Measurements from ENCODE around the gene PMVK. TPM values are rescaled to one million over a fixed set of nuclear protein-coding genes. Genes with fewer than 3 reads are reported as not detected.

The PMVK gene
- total and polyA plus RNA-seq, 2 donors (not counting 1 experiment from before 2014, with no cell fraction given), result 10.1 to 25.1 TPM

GRCh38 chr1:154940651-154941194 is 4.2 kb upstream of the PMVK start:
- TF ChIP-seq, protein P1, sequence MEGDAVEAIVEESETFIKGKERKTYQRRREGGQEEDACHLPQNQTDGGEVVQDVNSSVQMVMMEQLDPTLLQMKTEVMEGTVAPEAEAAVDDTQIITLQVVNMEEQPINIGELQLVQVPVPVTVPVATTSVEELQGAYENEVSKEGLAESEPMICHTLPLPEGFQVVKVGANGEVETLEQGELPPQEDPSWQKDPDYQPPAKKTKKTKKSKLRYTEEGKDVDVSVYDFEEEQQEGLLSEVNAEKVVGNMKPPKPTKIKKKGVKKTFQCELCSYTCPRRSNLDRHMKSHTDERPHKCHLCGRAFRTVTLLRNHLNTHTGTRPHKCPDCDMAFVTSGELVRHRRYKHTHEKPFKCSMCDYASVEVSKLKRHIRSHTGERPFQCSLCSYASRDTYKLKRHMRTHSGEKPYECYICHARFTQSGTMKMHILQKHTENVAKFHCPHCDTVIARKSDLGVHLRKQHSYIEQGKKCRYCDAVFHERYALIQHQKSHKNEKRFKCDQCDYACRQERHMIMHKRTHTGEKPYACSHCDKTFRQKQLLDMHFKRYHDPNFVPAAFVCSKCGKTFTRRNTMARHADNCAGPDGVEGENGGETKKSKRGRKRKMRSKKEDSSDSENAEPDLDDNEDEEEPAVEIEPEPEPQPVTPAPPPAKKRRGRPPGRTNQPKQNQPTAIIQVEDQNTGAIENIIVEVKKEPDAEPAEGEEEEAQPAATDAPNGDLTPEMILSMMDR (conservative IDR thresholded peaks at IDR 0.05 in 1 of 2, IDR thresholded peaks at IDR 0.05 in 1 of 2; ENCODE audit: low read depth in 1 of 2, low read length in 2 of 2), result no peak
- TF ChIP-seq EZH2 (IDR thresholded peaks at IDR 0.05; ENCODE audit: low read length, missing control alignments), result no peak
- no peak overlapping the region for H3K9ac ChIP-seq (ENCODE audit: insufficient read depth, low read length)
- no peak overlapping the region for H3K4me2 ChIP-seq (ENCODE audit: extremely low read depth, insufficient read depth, low read length)
- no peaks in the 10 kb centered on the region for H3K36me3 ChIP-seq (ENCODE audit: control insufficient read depth, insufficient read depth, low read length)
- peaks cover 2% of the 10 kb centered on the region for H3K4me1 ChIP-seq (ENCODE audit: control insufficient read depth, extremely low read depth, insufficient read depth, low read length)
- no peaks in the 10 kb centered on the region for H3K9me3 ChIP-seq (ENCODE audit: control insufficient read depth, insufficient read depth, low read depth, low read length)
- no peak overlapping the region for H3K27ac ChIP-seq (ENCODE audit: insufficient read depth, low read length)
- H3K27me3 ChIP-seq (ENCODE audit: control insufficient read depth, insufficient read depth, low read length), result no peaks in the 10 kb centered on the region
- no peak overlapping the region for H3K4me3 ChIP-seq (replicated peaks in 1 of 4; ENCODE audit: control extremely low read depth in 1 of 4, insufficient read depth in 1 of 4, low read depth in 3 of 4, low read length in 4 of 4)
- H4K20me1 ChIP-seq (ENCODE audit: control insufficient read depth, extremely low read depth, insufficient read depth, low read length), result no peaks in the 10 kb centered on the region
- H2AFZ ChIP-seq (ENCODE audit: low read length), result no peak overlapping the region
- peaks cover 2% of the 10 kb centered on the region for H3K79me2 ChIP-seq (ENCODE audit: control insufficient read depth, insufficient read depth, low read length)
- DNase-seq (ENCODE audit: low read depth in 2 of 2), result no peak

GRCh38 chr1:154940213-154940560 is 3.7 kb upstream of the PMVK start:
- H3K27me3 ChIP-seq (ENCODE audit: control insufficient read depth, insufficient read depth, low read length), result no peaks in the 10 kb centered on the region
- no peak for TF ChIP-seq EZH2 (IDR thresholded peaks at IDR 0.05; ENCODE audit: low read length, missing control alignments)
- TF ChIP-seq, protein P1 (conservative IDR thresholded peaks at IDR 0.05 in 1 of 2, IDR thresholded peaks at IDR 0.05 in 1 of 2; ENCODE audit: low read depth in 1 of 2, low read length in 2 of 2), result no peak
- H3K27ac ChIP-seq (ENCODE audit: insufficient read depth, low read length), result no peak overlapping the region
- no peak overlapping the region for H3K4me3 ChIP-seq (replicated peaks in 1 of 4; ENCODE audit: control extremely low read depth in 1 of 4, insufficient read depth in 1 of 4, low read depth in 3 of 4, low read length in 4 of 4)
- no peaks in the 10 kb centered on the region for H3K36me3 ChIP-seq (ENCODE audit: control insufficient read depth, insufficient read depth, low read length)
- no peak for DNase-seq (ENCODE audit: low read depth in 2 of 2)
- no peak overlapping the region for H2AFZ ChIP-seq (ENCODE audit: low read length)
- H3K9me3 ChIP-seq (ENCODE audit: control insufficient read depth, insufficient read depth, low read depth, low read length), result no peaks in the 10 kb centered on the region
- no peak overlapping the region for H3K9ac ChIP-seq (ENCODE audit: insufficient read depth, low read length)
- H4K20me1 ChIP-seq (ENCODE audit: control insufficient read depth, extremely low read depth, insufficient read depth, low read length), result no peaks in the 10 kb centered on the region
- peaks cover 3% of the 10 kb centered on the region for H3K4me1 ChIP-seq (ENCODE audit: control insufficient read depth, extremely low read depth, insufficient read depth, low read length)
- no peak overlapping the region for H3K4me2 ChIP-seq (ENCODE audit: extremely low read depth, insufficient read depth, low read length)
- peaks cover 2% of the 10 kb centered on the region for H3K79me2 ChIP-seq (ENCODE audit: control insufficient read depth, insufficient read depth, low read length)

GRCh38 chr1:154938604-154939399 is 2.3 kb upstream of the PMVK start:
- H3K79me2 ChIP-seq (ENCODE audit: control insufficient read depth, insufficient read depth, low read length), result peaks cover 2% of the 10 kb centered on the region
- no peak for DNase-seq (ENCODE audit: low read depth in 2 of 2)
- H3K4me3 ChIP-seq (replicated peaks in 1 of 4; ENCODE audit: control extremely low read depth in 1 of 4, insufficient read depth in 1 of 4, low read depth in 3 of 4, low read length in 4 of 4), result no peak overlapping the region
- no peak overlapping the region for H3K27ac ChIP-seq (ENCODE audit: insufficient read depth, low read length)
- no peaks in the 10 kb centered on the region for H3K36me3 ChIP-seq (ENCODE audit: control insufficient read depth, insufficient read depth, low read length)
- H2AFZ ChIP-seq (ENCODE audit: low read length), result no peak overlapping the region
- H3K27me3 ChIP-seq (ENCODE audit: control insufficient read depth, insufficient read depth, low read length), result no peaks in the 10 kb centered on the region
- no peaks in the 10 kb centered on the region for H4K20me1 ChIP-seq (ENCODE audit: control insufficient read depth, extremely low read depth, insufficient read depth, low read length)
- H3K9me3 ChIP-seq (ENCODE audit: control insufficient read depth, insufficient read depth, low read depth, low read length), result no peaks in the 10 kb centered on the region
- H3K4me2 ChIP-seq (ENCODE audit: extremely low read depth, insufficient read depth, low read length), result no peak overlapping the region
- no peak for TF ChIP-seq EZH2 (IDR thresholded peaks at IDR 0.05; ENCODE audit: low read length, missing control alignments)
- TF ChIP-seq, protein P1 (conservative IDR thresholded peaks at IDR 0.05 in 1 of 2, IDR thresholded peaks at IDR 0.05 in 1 of 2; ENCODE audit: low read depth in 1 of 2, low read length in 2 of 2), result no peak
- H3K4me1 ChIP-seq (ENCODE audit: control insufficient read depth, extremely low read depth, insufficient read depth, low read length), result peaks cover 3% of the 10 kb centered on the region
- no peak overlapping the region for H3K9ac ChIP-seq (ENCODE audit: insufficient read depth, low read length)
